HG03575 (cell line): Measurements from ENCODE around the gene LYRM9.
"Not testable (repeated sequence)": the region's sequence is repeated elsewhere in the genome, so short reads cannot be mapped to it uniquely, and the experiment has no call there.

ENCODE experiments used
- ATAC-seq: cut with Tn5 transposase; IDR thresholded peaks from one replicate; pipeline ENCODE4 v1.9.1; 2021; ENCODE audit not compliant: unreplicated experiment, insufficient number of reproducible peaks, low FRiP score; ENCODE audit errors: extremely low read depth

The LYRM9 gene

GRCh38 chr17:27849474-27850185 is 43.5 kb downstream of the LYRM9 start:
- ATAC-seq: no peak

GRCh38 chr17:27848931-27849330 is 44.2 kb downstream of the LYRM9 start:
- ATAC-seq: no peak

DNA sequence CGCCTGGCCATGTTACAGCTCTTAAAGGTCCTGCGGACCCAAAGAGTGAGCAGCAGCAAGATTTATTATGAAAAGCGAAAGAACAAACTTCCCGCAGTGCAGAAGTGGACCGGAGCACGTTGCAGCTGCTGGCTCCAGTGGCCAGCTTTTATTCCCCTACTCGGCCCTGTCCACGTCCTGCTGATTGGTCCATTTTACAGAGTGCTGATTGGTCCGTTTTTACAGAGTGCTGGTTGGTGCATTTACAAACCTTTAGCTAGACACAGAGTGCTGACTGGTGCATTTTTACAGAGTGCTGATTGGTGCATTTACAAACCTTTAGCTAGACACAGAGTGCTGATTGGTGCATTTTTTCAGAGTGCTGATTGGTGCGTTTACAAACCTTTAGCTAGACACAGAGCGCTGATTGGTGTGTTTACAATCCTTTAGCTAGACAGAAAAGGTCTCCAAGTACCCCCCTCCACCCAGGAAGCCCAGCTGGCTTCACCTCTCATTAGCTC is 46.3 kb downstream of the LYRM9 start:
- ATAC-seq: not testable (repeated sequence)

- no peak for ATAC-seq
Observed at GRCh38 chr17:27846042-27846655, 47.0 kb downstream of the LYRM9 start.

GRCh38 chr17:27845264-27846041 is 47.7 kb downstream of the LYRM9 start:
- ATAC-seq: no peak

GRCh38 chr17:27840688-27841087 is 52.5 kb downstream of the LYRM9 start:
- no peak for ATAC-seq

DNA sequence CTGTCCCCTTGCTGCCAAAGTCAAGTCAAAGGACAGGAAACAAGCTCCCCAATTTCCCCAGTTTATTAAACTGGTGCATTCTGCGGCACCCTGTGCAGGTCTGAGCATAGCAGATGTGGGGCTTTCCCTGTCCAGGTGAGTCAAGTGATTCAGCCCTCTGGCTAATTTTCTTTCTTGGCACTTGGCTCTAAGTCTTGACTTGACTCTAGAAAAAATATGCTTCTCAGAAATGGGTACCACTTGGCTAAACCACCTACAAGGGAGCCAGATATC is 52.8 kb downstream of the LYRM9 start:
- ATAC-seq: not testable (repeated sequence)

- not testable (repeated sequence) for ATAC-seq
Observed at GRCh38 chr17:27839571-27840405, 53.4 kb downstream of the LYRM9 start.

DNA sequence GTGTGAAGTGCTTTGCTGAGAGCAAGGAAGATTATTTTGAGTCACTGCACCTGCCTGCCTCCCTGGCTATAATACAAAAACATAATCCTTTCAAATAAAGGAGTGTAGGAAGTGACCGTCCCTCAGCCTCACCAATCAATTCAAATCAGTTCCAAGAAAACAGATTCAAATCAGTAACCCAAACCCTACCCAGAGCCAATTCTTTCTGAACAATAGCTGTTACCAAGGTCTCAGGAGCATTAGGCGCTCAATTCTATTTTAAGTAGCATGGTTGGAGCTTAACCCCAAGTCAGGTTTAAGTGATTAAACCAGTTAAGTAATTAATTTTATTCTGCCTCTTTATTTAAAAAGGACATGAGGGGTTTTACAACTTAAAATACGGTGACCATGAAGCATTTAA is 54.6 kb downstream of the LYRM9 start:
- not testable (repeated sequence) for ATAC-seq

DNA sequence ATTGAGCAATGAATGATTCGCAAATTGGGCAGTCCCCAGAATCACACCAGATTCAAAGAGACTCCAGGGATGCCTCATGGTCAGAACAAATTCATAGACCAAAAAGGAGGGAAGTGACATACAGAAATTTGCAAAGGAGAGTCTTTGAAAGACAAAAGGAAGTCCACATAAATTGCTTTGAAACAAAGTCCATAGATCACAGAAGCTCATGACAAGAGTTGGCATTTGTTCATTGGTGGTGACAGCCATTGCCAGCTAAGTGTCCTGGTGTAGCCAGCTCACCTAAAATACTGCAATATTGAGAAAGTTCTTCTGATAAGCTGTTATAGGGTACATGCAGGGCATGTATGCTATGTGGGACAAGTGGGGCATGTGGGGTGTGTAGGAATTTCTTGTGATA is 55.4 kb downstream of the LYRM9 start:
- not testable (repeated sequence) for ATAC-seq

GRCh38 chr17:27836651-27837050 is 56.5 kb downstream of the LYRM9 start:
- ATAC-seq: no peak

DNA sequence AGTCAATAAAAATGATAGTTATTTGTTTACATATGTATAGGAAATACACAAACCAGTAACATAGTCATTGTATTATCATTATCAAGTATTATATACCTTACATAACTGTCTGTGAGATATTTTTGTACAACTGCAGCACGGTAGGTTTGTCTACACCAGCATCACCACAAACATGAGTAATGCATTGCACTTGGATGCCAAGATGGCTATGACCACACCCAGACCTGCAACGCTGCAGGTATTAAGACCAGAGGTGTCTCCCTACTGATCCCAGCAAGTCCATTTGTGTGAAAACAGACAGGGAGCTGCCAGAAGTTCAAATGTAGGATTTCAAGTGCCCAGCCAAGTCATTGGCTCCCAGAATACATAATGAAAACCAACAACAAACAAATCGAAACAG is 58.6 kb downstream of the LYRM9 start:
- no peak for ATAC-seq

DNA sequence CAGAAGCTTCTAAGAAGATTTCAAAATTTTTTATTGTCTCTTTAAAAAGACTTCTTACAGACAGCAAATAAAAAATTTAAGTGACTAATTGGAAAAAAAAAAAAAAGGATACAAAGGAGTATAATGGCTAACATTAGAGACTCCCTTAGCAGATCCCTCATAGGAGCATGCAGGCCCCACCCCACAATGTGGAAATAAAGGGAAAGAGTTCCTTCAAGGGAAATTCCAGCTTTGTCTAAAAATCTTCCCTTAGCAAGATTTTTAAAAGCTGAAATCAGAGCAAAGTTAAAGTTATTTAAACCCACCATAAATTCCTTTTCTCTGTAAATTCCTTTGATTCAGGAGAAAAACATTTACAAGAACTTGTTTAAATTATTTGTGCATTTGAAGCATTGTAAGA is 60.3 kb downstream of the LYRM9 start:
- ATAC-seq: no peak

- not testable (repeated sequence) for ATAC-seq
Observed at GRCh38 chr17:27829888-27830287, 63.3 kb downstream of the LYRM9 start.

DNA sequence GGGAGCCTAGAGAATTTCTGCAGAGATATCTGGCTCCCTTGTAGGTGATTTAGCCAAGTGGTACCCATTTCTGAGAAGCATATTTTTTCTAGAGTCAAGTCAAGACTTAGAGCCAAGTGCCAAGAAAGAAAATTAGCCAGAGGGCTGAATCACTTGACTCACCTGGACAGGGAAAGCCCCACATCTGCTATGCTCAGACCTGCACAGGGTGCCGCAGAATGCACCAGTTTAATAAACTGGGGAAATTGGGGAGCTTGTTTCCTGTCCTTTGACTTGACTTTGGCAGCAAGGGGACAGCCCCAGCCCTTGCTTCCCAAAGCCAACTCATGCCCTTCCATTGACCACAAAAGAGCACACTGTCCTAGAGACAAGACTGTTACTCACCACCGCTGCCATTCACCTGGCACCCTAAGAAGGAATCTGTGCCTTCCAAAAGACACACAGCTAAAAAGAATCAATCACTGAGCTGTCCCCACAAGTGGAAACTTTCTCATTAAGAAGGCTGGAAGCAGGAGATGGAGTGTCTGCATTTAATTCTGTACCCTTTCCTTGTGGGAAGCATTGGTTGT is 63.9 kb downstream of the LYRM9 start:
- ATAC-seq: not testable (repeated sequence)
